ENCODE results near the gene GCGR.

DNA sequence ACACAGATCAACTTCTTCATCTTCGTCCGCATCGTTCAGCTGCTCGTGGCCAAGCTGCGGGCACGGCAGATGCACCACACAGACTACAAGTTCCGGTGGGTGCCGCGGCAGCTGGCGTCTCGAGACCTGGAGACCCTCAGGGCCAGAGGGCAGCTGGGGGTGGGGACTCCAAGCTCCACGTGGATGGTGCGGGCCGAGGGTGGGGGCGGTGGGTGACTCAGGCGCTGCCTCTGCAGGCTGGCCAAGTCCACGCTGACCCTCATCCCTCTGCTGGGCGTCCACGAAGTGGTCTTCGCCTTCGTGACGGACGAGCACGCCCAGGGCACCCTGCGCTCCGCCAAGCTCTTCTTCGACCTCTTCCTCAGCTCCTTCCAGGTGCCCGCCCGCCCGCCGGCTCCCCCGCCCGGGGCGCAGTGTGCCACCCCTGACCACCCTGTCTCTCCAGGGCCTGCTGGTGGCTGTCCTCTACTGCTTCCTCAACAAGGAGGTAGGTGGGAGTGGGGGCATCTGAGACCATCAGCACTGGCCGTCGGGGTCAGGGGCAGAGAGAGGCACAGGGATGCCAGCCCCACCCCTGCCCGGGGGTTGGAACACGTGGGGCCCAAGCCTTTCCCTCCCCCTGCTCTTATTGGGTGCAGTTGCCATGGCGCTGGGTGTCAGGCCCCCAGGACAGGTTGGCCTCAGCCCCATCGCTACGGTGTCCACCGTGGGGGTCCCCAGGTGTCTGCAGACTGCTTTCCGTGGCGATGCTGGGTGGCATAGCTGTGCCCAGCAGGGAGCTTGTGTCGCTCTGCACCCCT lies 8.8 kb downstream of the GCGR start:
- TF ChIP-seq, protein P1, sequence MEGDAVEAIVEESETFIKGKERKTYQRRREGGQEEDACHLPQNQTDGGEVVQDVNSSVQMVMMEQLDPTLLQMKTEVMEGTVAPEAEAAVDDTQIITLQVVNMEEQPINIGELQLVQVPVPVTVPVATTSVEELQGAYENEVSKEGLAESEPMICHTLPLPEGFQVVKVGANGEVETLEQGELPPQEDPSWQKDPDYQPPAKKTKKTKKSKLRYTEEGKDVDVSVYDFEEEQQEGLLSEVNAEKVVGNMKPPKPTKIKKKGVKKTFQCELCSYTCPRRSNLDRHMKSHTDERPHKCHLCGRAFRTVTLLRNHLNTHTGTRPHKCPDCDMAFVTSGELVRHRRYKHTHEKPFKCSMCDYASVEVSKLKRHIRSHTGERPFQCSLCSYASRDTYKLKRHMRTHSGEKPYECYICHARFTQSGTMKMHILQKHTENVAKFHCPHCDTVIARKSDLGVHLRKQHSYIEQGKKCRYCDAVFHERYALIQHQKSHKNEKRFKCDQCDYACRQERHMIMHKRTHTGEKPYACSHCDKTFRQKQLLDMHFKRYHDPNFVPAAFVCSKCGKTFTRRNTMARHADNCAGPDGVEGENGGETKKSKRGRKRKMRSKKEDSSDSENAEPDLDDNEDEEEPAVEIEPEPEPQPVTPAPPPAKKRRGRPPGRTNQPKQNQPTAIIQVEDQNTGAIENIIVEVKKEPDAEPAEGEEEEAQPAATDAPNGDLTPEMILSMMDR (IDR thresholded peaks at IDR 0.05) = no peak
- TF ChIP-seq EZH2 (IDR thresholded peaks at IDR 0.05; ENCODE audit: borderline replicate concordance, insufficient read depth, low read depth, low read length, poor library complexity, severe bottlenecking) = no peak

Measured in B cell (primary cell).